Activated CD8-positive, alpha-beta T cell treated with anti-CD3 and anti-CD28 coated beads, Interleukin-2, amount 10 ng/mL, durations not matched to agents 7 days and 5 days (primary cell): ENCODE data around the gene SRPK2. TPM values are rescaled to one million over a fixed set of nuclear protein-coding genes. Genes with fewer than 3 reads are reported as not detected.
"Not testable (repeated sequence)": the region's sequence is repeated elsewhere in the genome, so short reads cannot be mapped to it uniquely, and the experiment has no call there.

Experiments
- ATAC-seq: fragments of 150-1000 bp; cut with Tn5 transposase; one replicate; pipeline ENCODE4 v1.10.0; 2021; ENCODE audit warnings: moderate library complexity
- CTCF ChIA-PET: fragments of 350-600 bp; sonication (Branson Sonifier 250); formaldehyde crosslinking; loops from one replicate; lab custom pipeline; 2021; ENCODE audit warnings: antibody characterized with exemption; lab: Charles Lee
- POLR2A ChIA-PET: fragments of 350-600 bp; sonication (Branson Sonifier 250); formaldehyde crosslinking; loops from one replicate; lab custom pipeline; 2021; ENCODE audit warnings: antibody characterized with exemption; lab: Charles Lee
- DNase-seq: peaks from one replicate; pipeline ENCODE4 v3.0.0-alpha.2; 2020
- H3K27ac Mint-ChIP-seq: one replicate; pipeline ENCODE4 v1.8.0; 2021; ENCODE audit warnings: mild to moderate bottlenecking, mixed read lengths
- H3K27me3 Mint-ChIP-seq: one replicate; pipeline ENCODE4 v1.8.0; 2021; ENCODE audit warnings: low read depth, mixed read lengths
- H3K36me3 Mint-ChIP-seq: one replicate; pipeline ENCODE4 v1.8.0; 2021; ENCODE audit warnings: low read depth, mixed read lengths
- H3K4me1 Mint-ChIP-seq: one replicate; pipeline ENCODE4 v1.8.0; 2021; ENCODE audit warnings: low read depth, mixed read lengths
- H3K4me3 Mint-ChIP-seq: one replicate; pipeline ENCODE4 v1.8.0; 2021; ENCODE audit warnings: mild to moderate bottlenecking, mixed read lengths
- H3K9me3 Mint-ChIP-seq: one replicate; pipeline ENCODE4 v1.8.0; 2022; ENCODE audit warnings: mixed read lengths; ENCODE audit not compliant: insufficient read depth
- total RNA-seq, 2 experiments: library from RNA; stranded (reverse); gene quantifications; one replicate each; pipeline ENCODE4 v1.2.3, GENCODE V29; 2021

The SRPK2 gene
- total RNA-seq, 2 experiments from 2014 or later, result 34.5 to 35.9 TPM

GRCh38 chr7:105330526-105330925 lies 58.2 kb downstream of the SRPK2 start:
- ChIA-PET POLR2A (no interaction called here), CTCF (interaction anchor here (0.8 kb wide), 1 partner anchor 177 kb away, joined by 3 read pairs; no protein-coding TSS in a partner anchor)
- Mint-ChIP-seq H3K27me3 (no peaks in the 10 kb centered on the region), H3K4me3 (no peak overlapping the region), H3K9me3 (no peaks in the 10 kb centered on the region), H3K4me1 (peaks cover 5% of the 10 kb centered on the region), H3K36me3 (no peaks in the 10 kb centered on the region), H3K27ac (no peak overlapping the region)
- DNase-seq (no peak), ATAC-seq (no peak)

GRCh38 chr7:105327201-105327600 lies 61.5 kb downstream of the SRPK2 start:
- Mint-ChIP-seq H3K36me3 (peaks cover 4% of the 10 kb centered on the region), H3K4me3 (no peak overlapping the region), H3K27me3 (no peaks in the 10 kb centered on the region), H3K9me3 (no peaks in the 10 kb centered on the region), H3K4me1 (peaks cover 5% of the 10 kb centered on the region), H3K27ac (no peak overlapping the region)
- ATAC-seq (no peak), DNase-seq (no peak)
- POLR2A ChIA-PET, result no interaction called here
- CTCF ChIA-PET, result interaction anchor here (1.3 kb wide), 1 partner anchor 25 kb away, joined by 3 read pairs; no protein-coding TSS in a partner anchor

GRCh38 chr7:105325216-105325904 lies 63.4 kb downstream of the SRPK2 start:
- ATAC-seq (no peak), DNase-seq (no peak)
- peaks cover 8% of the 10 kb centered on the region for H3K36me3 Mint-ChIP-seq
- H3K9me3 Mint-ChIP-seq, result no peaks in the 10 kb centered on the region
- CTCF ChIA-PET, result interaction anchor here (1.3 kb wide), 1 partner anchor 10 kb away, joined by 3 read pairs; no protein-coding TSS in a partner anchor
- POLR2A ChIA-PET, result no interaction called here
- H3K4me3 Mint-ChIP-seq, result no peak overlapping the region
- H3K27ac Mint-ChIP-seq, result no peak overlapping the region
- H3K27me3 Mint-ChIP-seq, result no peaks in the 10 kb centered on the region
- H3K4me1 Mint-ChIP-seq, result peaks cover 4% of the 10 kb centered on the region

- DNase-seq, H3K4me1 Mint-ChIP-seq, H3K36me3 Mint-ChIP-seq, ATAC-seq, H3K27ac Mint-ChIP-seq, H3K4me3 Mint-ChIP-seq, H3K9me3 Mint-ChIP-seq, H3K27me3 Mint-ChIP-seq, POLR2A ChIA-PET: not testable (repeated sequence)
- CTCF ChIA-PET, result interaction anchor here (1.3 kb wide), 1 partner anchor 10 kb away, joined by 3 read pairs; no protein-coding TSS in a partner anchor
Measured at GRCh38 chr7:105324606-105325005, 64.1 kb downstream of the SRPK2 start.

- CTCF ChIA-PET, result no interaction called here
Measured at GRCh38 chr7:105323366-105323765, 65.4 kb downstream of the SRPK2 start.

GRCh38 chr7:105322655-105323277 lies 66.0 kb downstream of the SRPK2 start:
- Mint-ChIP-seq H3K9me3 (no peaks in the 10 kb centered on the region), H3K27me3 (no peaks in the 10 kb centered on the region), H3K27ac (no peak overlapping the region), H3K4me3 (no peak overlapping the region), H3K36me3 (peaks cover 8% of the 10 kb centered on the region), H3K4me1 (peaks cover 4% of the 10 kb centered on the region)
- POLR2A ChIA-PET, result no interaction called here
- DNase-seq, result no peak
- no peak for ATAC-seq
- CTCF ChIA-PET, result no interaction called here

More at GRCh38 chr7:105323366-105323765, 65.4 kb downstream of the SRPK2 start:
- Mint-ChIP-seq H3K36me3 (peaks cover 8% of the 10 kb centered on the region), H3K9me3 (no peaks in the 10 kb centered on the region), H3K27ac (no peak overlapping the region), H3K4me3 (no peak overlapping the region), H3K27me3 (no peaks in the 10 kb centered on the region), H3K4me1 (peaks cover 4% of the 10 kb centered on the region)
- POLR2A ChIA-PET, result no interaction called here
- DNase-seq (no peak), ATAC-seq (no peak)

- ATAC-seq (no peak), DNase-seq (no peak)
- Mint-ChIP-seq H3K4me1 (peaks cover 4% of the 10 kb centered on the region), H3K27ac (no peak overlapping the region), H3K27me3 (no peaks in the 10 kb centered on the region), H3K36me3 (peaks cover 8% of the 10 kb centered on the region), H3K9me3 (no peaks in the 10 kb centered on the region), H3K4me3 (no peak overlapping the region)
- ChIA-PET CTCF (no interaction called here), POLR2A (no interaction called here)
Measured at GRCh38 chr7:105321754-105322455, 66.8 kb downstream of the SRPK2 start.

GRCh38 chr7:105320896-105321295 lies 67.8 kb downstream of the SRPK2 start:
- Mint-ChIP-seq H3K27ac (no peak overlapping the region), H3K27me3 (no peaks in the 10 kb centered on the region), H3K4me3 (no peak overlapping the region), H3K9me3 (no peaks in the 10 kb centered on the region), H3K4me1 (peaks cover 4% of the 10 kb centered on the region), H3K36me3 (peaks cover 8% of the 10 kb centered on the region)
- ATAC-seq (no peak), DNase-seq (no peak)
- ChIA-PET CTCF (no interaction called here), POLR2A (interaction anchor here (0.7 to 0.8 kb wide), 2 partner anchors 171 to 396 kb away, joined by 3 read pairs; no protein-coding TSS in a partner anchor)

GRCh38 chr7:105319578-105319977 lies 69.1 kb downstream of the SRPK2 start:
- no peak overlapping the region for H3K27ac Mint-ChIP-seq
- ATAC-seq (no peak), DNase-seq (no peak)
- peaks cover 8% of the 10 kb centered on the region for H3K36me3 Mint-ChIP-seq
- H3K9me3 Mint-ChIP-seq, result no peaks in the 10 kb centered on the region
- H3K4me3 Mint-ChIP-seq, result no peak overlapping the region
- H3K4me1 Mint-ChIP-seq, result peaks cover 4% of the 10 kb centered on the region
- H3K27me3 Mint-ChIP-seq, result no peaks in the 10 kb centered on the region
- ChIA-PET CTCF (interaction anchor here (1.2 kb wide), 1 partner anchor 22 kb away, joined by 3 read pairs; no protein-coding TSS in a partner anchor), POLR2A (no interaction called here)

GRCh38 chr7:105316578-105317344 lies 72.0 kb downstream of the SRPK2 start:
- Mint-ChIP-seq H3K27ac (no peak overlapping the region), H3K36me3 (no peaks in the 10 kb centered on the region), H3K4me1 (peaks cover under 1% of the 10 kb centered on the region), H3K9me3 (no peaks in the 10 kb centered on the region), H3K4me3 (no peak overlapping the region), H3K27me3 (no peaks in the 10 kb centered on the region)
- POLR2A ChIA-PET, result no interaction called here
- ATAC-seq, result no peak
- DNase-seq, result no peak
- CTCF ChIA-PET, result no interaction called here

GRCh38 chr7:105315357-105315756 lies 73.4 kb downstream of the SRPK2 start:
- Mint-ChIP-seq H3K27me3 (no peaks in the 10 kb centered on the region), H3K36me3 (no peaks in the 10 kb centered on the region), H3K27ac (no peak overlapping the region), H3K9me3 (no peaks in the 10 kb centered on the region), H3K4me1 (peaks cover 8% of the 10 kb centered on the region), H3K4me3 (no peak overlapping the region)
- ChIA-PET POLR2A (no interaction called here), CTCF (no interaction called here)
- DNase-seq, result no peak
- ATAC-seq, result no peak
